NT2/D1 (cell line): Measurements from ENCODE around the gene SMOC2.

Source experiments
- DNase-seq: peaks from one replicate; pipeline ENCODE4 v3.0.0-alpha.2; 2011; ENCODE audit warnings: low read depth, low spot score
- H3K27me3 ChIP-seq: 2 replicates; pipeline ENCODE4 v1.6.0; 2011; ENCODE audit warnings: mild to moderate bottlenecking; ENCODE audit not compliant: insufficient read length, insufficient read depth
- H3K36me3 ChIP-seq: 2 replicates; pipeline ENCODE4 v1.6.1; 2011; ENCODE audit warnings: mild to moderate bottlenecking, low read length, mixed read lengths; ENCODE audit not compliant: insufficient read depth, insufficient read length
- H3K4me1 ChIP-seq: 2 replicates; pipeline ENCODE4 v1.5.1; 2011; ENCODE audit not compliant: insufficient read depth, insufficient read length
- H3K4me3 ChIP-seq: 2 replicates; pipeline ENCODE4 v1.5.1; 2011; ENCODE audit warnings: low read depth; ENCODE audit not compliant: insufficient read length
- H3K9ac ChIP-seq: 2 replicates; pipeline ENCODE4 v1.6.0; 2011; ENCODE audit warnings: low read depth; ENCODE audit not compliant: insufficient read length
- H3K9me3 ChIP-seq: 2 replicates; pipeline ENCODE4 v1.5.1; 2011; ENCODE audit warnings: mild to moderate bottlenecking, low read length; ENCODE audit not compliant: insufficient read depth
- SUZ12 ChIP-seq: IDR thresholded peaks from 2 replicates; pipeline ENCODE4 v1.6.1; 2011; ENCODE audit not compliant: insufficient read length, insufficient read depth; ENCODE audit errors: extremely low read depth
- YY1 ChIP-seq: IDR thresholded peaks from 2 replicates; pipeline ENCODE4 v1.6.1; 2011; ENCODE audit not compliant: insufficient read length, insufficient read depth
- ZNF274 ChIP-seq: IDR thresholded peaks from 2 replicates; pipeline ENCODE4 v1.6.1; 2011; ENCODE audit warnings: mild to moderate bottlenecking, low read depth, low read length

SMOC2 gene

DNA sequence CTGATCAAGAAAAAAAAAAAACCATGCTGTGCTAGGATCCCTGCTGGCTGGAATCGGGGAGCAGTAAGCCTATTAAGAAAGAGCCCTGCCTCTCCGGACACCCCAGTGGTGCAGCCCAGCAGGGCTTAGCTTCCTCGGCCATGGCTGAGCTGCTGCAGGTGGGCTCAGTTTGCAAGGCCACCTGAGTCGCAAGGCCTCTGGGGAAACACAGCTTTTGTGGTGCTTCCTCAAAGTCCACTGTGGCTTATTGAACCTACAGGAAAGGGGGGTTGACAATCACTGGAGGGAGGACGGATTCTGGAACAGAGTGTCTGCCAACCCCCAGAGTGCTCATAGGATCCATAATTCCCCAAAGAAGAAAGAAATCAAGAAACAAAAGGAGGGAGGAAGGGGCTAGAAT, 240.8 kb downstream of the SMOC2 start:
- TF ChIP-seq YY1: no peak
- no peak for TF ChIP-seq SUZ12
- TF ChIP-seq ZNF274: no peak
- no peak for DNase-seq
- Histone ChIP-seq H3K36me3 (no peaks in the 10 kb centered on the region), H3K9me3 (no peaks in the 10 kb centered on the region), H3K4me1 (no peaks in the 10 kb centered on the region), H3K27me3 (no peaks in the 10 kb centered on the region), H3K4me3 (no peak overlapping the region), H3K9ac (no peak overlapping the region)

GRCh38 chr6:168683621-168684020, 242.6 kb downstream of the SMOC2 start:
- Histone ChIP-seq H3K27me3 (no peaks in the 10 kb centered on the region), H3K9ac (no peak overlapping the region), H3K4me1 (no peaks in the 10 kb centered on the region), H3K9me3 (no peaks in the 10 kb centered on the region), H3K4me3 (no peak overlapping the region), H3K36me3 (no peaks in the 10 kb centered on the region)
- TF ChIP-seq SUZ12 (no peak), ZNF274 (no peak), YY1 (no peak)
- DNase-seq: no peak

DNA sequence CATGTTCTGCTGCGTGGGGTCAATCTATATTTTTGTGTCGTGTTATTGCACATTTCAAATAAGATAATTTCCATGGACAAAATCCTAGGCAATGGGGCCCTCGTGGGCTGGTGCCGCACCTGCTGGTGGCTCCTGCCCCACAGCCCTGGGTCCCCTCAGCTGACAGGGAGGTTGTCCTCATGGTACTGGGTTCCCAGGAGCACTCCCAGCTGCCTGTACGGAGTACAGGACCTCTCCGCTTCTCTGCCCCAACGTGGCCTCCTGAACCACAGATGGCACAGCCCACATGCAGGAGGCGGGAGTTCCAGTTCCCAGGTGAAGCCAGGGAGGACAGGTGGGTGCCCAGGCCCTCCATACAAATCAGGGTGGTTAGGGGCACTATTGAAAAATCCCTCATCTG, 243.5 kb downstream of the SMOC2 start:
- TF ChIP-seq YY1: no peak
- no peak for TF ChIP-seq SUZ12
- TF ChIP-seq ZNF274: no peak
- Histone ChIP-seq H3K9me3 (no peaks in the 10 kb centered on the region), H3K9ac (no peak overlapping the region), H3K27me3 (no peaks in the 10 kb centered on the region), H3K36me3 (no peaks in the 10 kb centered on the region), H3K4me1 (no peaks in the 10 kb centered on the region), H3K4me3 (no peak overlapping the region)
- no peak for DNase-seq

DNA sequence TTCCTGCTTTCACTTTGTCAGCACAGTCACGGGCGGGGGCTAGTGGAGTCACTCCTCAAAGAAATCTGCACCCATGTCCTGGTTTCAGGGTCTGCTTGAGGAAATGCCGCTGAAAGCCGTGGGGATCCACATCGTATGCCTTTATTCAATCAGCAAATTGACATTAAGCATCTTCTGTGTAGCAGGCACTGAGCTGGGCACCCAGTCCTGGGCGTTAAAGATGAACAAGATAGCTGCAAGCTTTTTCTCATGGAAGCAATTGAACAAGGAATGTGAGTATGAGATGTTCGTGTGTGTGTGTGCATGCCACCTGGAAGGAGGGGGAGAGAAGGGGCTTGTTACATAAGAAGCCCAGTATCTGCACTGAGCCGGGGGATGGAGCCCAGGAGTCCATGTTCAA, 243.9 kb downstream of the SMOC2 start:
- no peak for DNase-seq
- no peak for TF ChIP-seq YY1
- TF ChIP-seq SUZ12: no peak
- no peak for TF ChIP-seq ZNF274

GRCh38 chr6:168686029-168686738, 245.2 kb downstream of the SMOC2 start:
- DNase-seq: no peak
- Histone ChIP-seq H3K9me3 (no peaks in the 10 kb centered on the region), H3K4me1 (no peaks in the 10 kb centered on the region), H3K36me3 (no peaks in the 10 kb centered on the region), H3K9ac (no peak overlapping the region), H3K27me3 (no peaks in the 10 kb centered on the region), H3K4me3 (no peak overlapping the region)
- TF ChIP-seq YY1 (no peak), ZNF274 (no peak), SUZ12 (no peak)

More for the DNA sequence above, 243.9 kb downstream of the SMOC2 start:
- no peaks in the 10 kb centered on the region for H3K36me3 ChIP-seq
- H3K4me3 ChIP-seq: no peak overlapping the region
- H3K9me3 ChIP-seq: no peaks in the 10 kb centered on the region
- H3K4me1 ChIP-seq: no peaks in the 10 kb centered on the region
- no peaks in the 10 kb centered on the region for H3K27me3 ChIP-seq
- H3K9ac ChIP-seq: no peak overlapping the region

DNA sequence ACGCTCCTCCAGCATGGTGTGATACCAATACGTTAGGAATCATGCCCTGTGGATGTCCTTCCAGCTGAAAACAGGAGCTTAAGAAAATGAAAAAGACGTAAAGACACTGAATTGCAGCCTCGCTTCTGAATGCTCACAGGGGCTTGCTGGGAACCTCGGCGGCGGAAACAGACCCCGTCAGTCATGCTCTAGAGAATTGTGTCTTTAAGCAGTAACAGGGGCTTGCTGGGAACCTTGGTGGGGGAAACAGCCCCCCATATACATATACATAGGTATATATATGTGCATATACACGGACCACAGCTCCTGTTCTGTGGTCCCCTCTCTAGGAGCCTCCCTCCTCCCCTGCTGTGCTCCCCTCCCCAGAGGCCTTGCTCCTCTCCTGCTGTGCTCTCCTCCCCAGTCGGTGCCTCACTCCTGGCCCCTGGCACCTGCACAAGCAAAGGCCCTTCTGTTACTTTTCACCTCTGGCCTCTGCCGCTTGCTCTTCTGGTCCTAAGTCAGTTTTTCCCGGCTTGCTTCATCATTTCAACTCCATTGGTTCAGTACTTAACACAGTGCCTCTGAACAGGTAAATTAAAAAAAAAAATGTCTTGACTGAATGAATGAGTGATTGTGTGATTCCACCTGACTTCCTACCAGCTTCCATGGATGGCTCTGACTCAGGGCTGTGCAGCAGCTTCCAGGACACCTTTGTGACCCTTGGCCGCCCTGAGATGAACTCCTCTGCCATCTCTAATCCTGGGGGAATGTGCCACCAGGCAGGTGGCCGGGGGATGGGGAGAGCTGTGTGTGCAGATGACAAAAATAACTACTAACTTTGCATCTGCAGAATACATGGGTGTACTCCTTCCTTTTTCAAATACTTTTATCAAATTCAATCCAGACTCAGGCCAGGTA, 246.1 kb downstream of the SMOC2 start:
- DNase-seq: no peak
- H3K27me3 ChIP-seq: no peaks in the 10 kb centered on the region
- H3K9me3 ChIP-seq: no peaks in the 10 kb centered on the region
- H3K9ac ChIP-seq: no peak overlapping the region
- H3K36me3 ChIP-seq: no peaks in the 10 kb centered on the region
- no peak for TF ChIP-seq YY1
- TF ChIP-seq SUZ12: no peak
- TF ChIP-seq ZNF274: no peak
- H3K4me1 ChIP-seq: no peaks in the 10 kb centered on the region
- H3K4me3 ChIP-seq: no peak overlapping the region

- TF ChIP-seq SUZ12 (no peak), YY1 (no peak), ZNF274 (no peak)
- Histone ChIP-seq H3K9me3 (no peaks in the 10 kb centered on the region), H3K4me1 (no peaks in the 10 kb centered on the region), H3K36me3 (no peaks in the 10 kb centered on the region), H3K27me3 (no peaks in the 10 kb centered on the region), H3K9ac (no peak overlapping the region), H3K4me3 (no peak overlapping the region)
- no peak for DNase-seq
Observed at GRCh38 chr6:168690271-168690670, 249.3 kb downstream of the SMOC2 start.
